OCI-LY7 (cell line): ENCODE measurements around the gene MPRIP.

Experiments used
- EZH2phosphoT487 ChIP-seq: fragments of 200-600 bp; sonication (generic); IDR thresholded peaks from 2 replicates; pipeline ENCODE4 v1.6.1; 2018; ENCODE audit warnings: low read depth, borderline replicate concordance, mild to moderate bottlenecking, mixed run types, antibody characterized with exemption, low read length, moderate library complexity, mixed read lengths
- TF ChIP-seq, protein P1 (sequence below): fragments of 200-600 bp; sonication (generic); conservative IDR thresholded peaks from 2 replicates; pipeline ENCODE4 v1.5.1; 2014; ENCODE audit warnings: mild to moderate bottlenecking, antibody characterized with exemption, low read length, moderate library complexity, mixed read lengths

GRCh38 chr17:17035920-17036523 lies 6.2 kb upstream of the MPRIP start:
- TF ChIP-seq, protein P1, sequence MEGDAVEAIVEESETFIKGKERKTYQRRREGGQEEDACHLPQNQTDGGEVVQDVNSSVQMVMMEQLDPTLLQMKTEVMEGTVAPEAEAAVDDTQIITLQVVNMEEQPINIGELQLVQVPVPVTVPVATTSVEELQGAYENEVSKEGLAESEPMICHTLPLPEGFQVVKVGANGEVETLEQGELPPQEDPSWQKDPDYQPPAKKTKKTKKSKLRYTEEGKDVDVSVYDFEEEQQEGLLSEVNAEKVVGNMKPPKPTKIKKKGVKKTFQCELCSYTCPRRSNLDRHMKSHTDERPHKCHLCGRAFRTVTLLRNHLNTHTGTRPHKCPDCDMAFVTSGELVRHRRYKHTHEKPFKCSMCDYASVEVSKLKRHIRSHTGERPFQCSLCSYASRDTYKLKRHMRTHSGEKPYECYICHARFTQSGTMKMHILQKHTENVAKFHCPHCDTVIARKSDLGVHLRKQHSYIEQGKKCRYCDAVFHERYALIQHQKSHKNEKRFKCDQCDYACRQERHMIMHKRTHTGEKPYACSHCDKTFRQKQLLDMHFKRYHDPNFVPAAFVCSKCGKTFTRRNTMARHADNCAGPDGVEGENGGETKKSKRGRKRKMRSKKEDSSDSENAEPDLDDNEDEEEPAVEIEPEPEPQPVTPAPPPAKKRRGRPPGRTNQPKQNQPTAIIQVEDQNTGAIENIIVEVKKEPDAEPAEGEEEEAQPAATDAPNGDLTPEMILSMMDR: no peak
- TF ChIP-seq EZH2phosphoT487: no peak
